K562 (cell line): Measurements from ENCODE around the gene MVB12B. TPM values are rescaled to one million over a fixed set of nuclear protein-coding genes. Genes with fewer than 3 reads are reported as not detected.
A peak's percentile ranks its signal among the peaks of the same experiment; 100 is the strongest.

ENCODE experiments used
- ATAC-seq: fragments of 200-7000 bp; cut with Tn5 transposase; 3 replicates; pipeline ENCODE4 v1.9.1; 2020; ENCODE audit warnings: moderate library complexity
- BruUV-seq: library from RNA; stranded (reverse); fragments of 400-500 nt; replicated peaks from 2 replicates; lab custom pipeline; 2021; lab: Mats Ljungman, UMichigan
- CTCF ChIA-PET: fragments of 300-600 bp; formaldehyde crosslinking; extraction: SDS; loops from one replicate; lab custom pipeline; 2021; ENCODE audit warnings: low intra/inter-chr PET ratio; lab: Yijun Ruan, JAX
- POLR2A ChIA-PET: fragments of 300-600, 350-650 bp; sonication (Branson Sonifier 250); formaldehyde crosslinking; extraction: SDS; loops from one replicate; lab custom pipeline; 2021; ENCODE audit warnings: antibody characterized with exemption, inconsistent platforms; lab: Yijun Ruan, JAX
- DNase-seq, 4 experiments: peaks; one replicate each; pipeline versions ENCODE4 v3.0.0 to v3.0.0-alpha.2; 2011 to 2018; ENCODE audit warnings: low spot score in 3 of 4, mixed read lengths in 3 of 4; ENCODE audit errors: extremely low read depth in 1 of 4
- FAIRE-seq: peaks from 2 replicates; lab custom pipeline; 2011; peaks lifted over from hg19 to GRCh38; lab: Jason Lieb, UNC
- H2AFZ ChIP-seq: 2 replicates; pipeline ENCODE4 v1.6.0; 2011; ENCODE audit warnings: low read depth, low read length, control low read depth, inconsistent platforms
- H3K27ac ChIP-seq: fragments of 200-600 bp; 3 replicates; pipeline ENCODE4 v1.8.0; 2011; ENCODE audit warnings: low read depth, mild to moderate bottlenecking, control low read depth, inconsistent platforms, low read length, moderate library complexity, mixed read lengths; ENCODE audit errors: extremely low read depth
- H3K27me3 ChIP-seq, 2 experiments: fragments of 300-600 bp in 1 of 2; 2 replicates in 1 of 2; 3 replicates in 1 of 2; pipeline versions ENCODE4 v1.6.0 to v1.8.0; 2011; ENCODE audit warnings: inconsistent platforms in 2 of 2, low read length in 2 of 2, mild to moderate bottlenecking in 1 of 2, mixed read lengths in 1 of 2, moderate library complexity in 1 of 2; ENCODE audit not compliant: control insufficient read depth in 2 of 2, insufficient read depth in 2 of 2
- H3K36me3 ChIP-seq: fragments of 300-600 bp; 3 replicates; pipeline ENCODE4 v1.8.0; 2011; ENCODE audit warnings: mild to moderate bottlenecking, low read length, inconsistent platforms; ENCODE audit not compliant: control insufficient read depth, insufficient read depth
- H3K4me1 ChIP-seq, 2 experiments: fragments of 200-600 bp in 1 of 2; replicated peaks in 1 of 2; 2 replicates in 1 of 2; 3 replicates in 1 of 2; pipeline versions ENCODE4 v1.5.1 to v1.8.0; 2011; ENCODE audit warnings: inconsistent platforms in 2 of 2, low read length in 2 of 2, mild to moderate bottlenecking in 1 of 2, mixed read lengths in 1 of 2, moderate library complexity in 1 of 2; ENCODE audit not compliant: control insufficient read depth in 2 of 2, insufficient read depth in 2 of 2
- H3K4me2 ChIP-seq: 2 replicates; pipeline ENCODE4 v1.6.1; 2011; ENCODE audit warnings: low read length, control low read depth, inconsistent platforms, mixed read lengths; ENCODE audit not compliant: insufficient read depth
- H3K4me3 ChIP-seq: fragments of 200-600 bp; sonication (generic), shearing (Covaris generic); 2 replicates; pipeline ENCODE4 v1.5.1; 2016; ENCODE audit warnings: control low read depth, inconsistent platforms
- H3K79me2 ChIP-seq: fragments of 200-600 bp; 3 replicates; pipeline ENCODE4 v1.8.0; 2011; ENCODE audit warnings: low read length, inconsistent platforms; ENCODE audit not compliant: control insufficient read depth, insufficient read depth
- H3K9ac ChIP-seq, 2 experiments: 2 replicates each; pipeline versions ENCODE4 v1.6.0 to v1.6.1; 2011; ENCODE audit warnings: low read depth in 2 of 2, low read length in 2 of 2, control low read depth in 1 of 2, inconsistent platforms in 1 of 2, mild to moderate bottlenecking in 1 of 2, mixed read lengths in 1 of 2; ENCODE audit not compliant: insufficient read depth in 1 of 2
- H3K9me1 ChIP-seq: one replicate; pipeline ENCODE4 v1.6.0; 2011; ENCODE audit warnings: inconsistent platforms, mild to moderate bottlenecking, low read length, moderate library complexity; ENCODE audit not compliant: control insufficient read depth, insufficient read depth
- H3K9me3 ChIP-seq: replicated peaks from 2 replicates; pipeline ENCODE4 v1.5.1; 2011; ENCODE audit warnings: low read depth, low read length, inconsistent platforms; ENCODE audit not compliant: control insufficient read depth, insufficient read depth
- H4K20me1 ChIP-seq: replicated peaks from 2 replicates; pipeline ENCODE4 v1.6.1; 2011; ENCODE audit warnings: low read length, inconsistent platforms, mixed read lengths; ENCODE audit not compliant: control insufficient read depth, insufficient read depth
- BRD4 ChIP-seq: fragments of 200-600 bp; sonication (generic); IDR thresholded peaks from 2 replicates; pipeline ENCODE4 v1.6.1; 2017; ENCODE audit warnings: inconsistent platforms
- CBX2 ChIP-seq: fragments of 200-600 bp; sonication (generic); IDR thresholded peaks from one replicate; pipeline ENCODE4 v1.6.1; 2012; ENCODE audit warnings: mild to moderate bottlenecking, low read length, inconsistent platforms; ENCODE audit not compliant: insufficient read depth, poor library complexity, severe bottlenecking
- ELF4 ChIP-seq: fragments of 450-650 bp; formaldehyde crosslinking; IDR thresholded peaks from 2 replicates; pipeline ENCODE4 v1.4.0; 2022; ENCODE audit warnings: missing genetic modification characterization
- HNRNPL ChIP-seq: fragments of 200-400 bp; formaldehyde crosslinking; IDR thresholded peaks from 2 replicates; pipeline ENCODE4 v1.6.1; 2017; ENCODE audit warnings: low read depth, mild to moderate bottlenecking, low read length
- KAT7 ChIP-seq: sonication (generic); formaldehyde crosslinking; IDR thresholded peaks from 2 replicates; pipeline ENCODE4 v1.8.0; 2022; ENCODE audit warnings: missing genetic modification reagents, mild to moderate bottlenecking, borderline replicate concordance
- KLF1 ChIP-seq: fragments of 450-650 bp; IDR thresholded peaks from 2 replicates; pipeline ENCODE4 v1.6.1; 2016; ENCODE audit warnings: missing genetic modification characterization, missing compliant biosample characterization
- LCOR ChIP-seq: sonication (generic); formaldehyde crosslinking; IDR thresholded peaks from 2 replicates; pipeline ENCODE4 v1.8.0; 2022; ENCODE audit warnings: mild to moderate bottlenecking, missing genetic modification reagents
- MXD1 ChIP-seq: fragments of 250-450 bp; sonication (Bioruptor Pico); IDR thresholded peaks from 2 replicates; pipeline ENCODE4 v1.8.0; 2021; ENCODE audit warnings: borderline replicate concordance, mild to moderate bottlenecking, moderate library complexity; ENCODE audit not compliant: poor library complexity, severe bottlenecking
- NR2F6 ChIP-seq: fragments of 450-650 bp; formaldehyde crosslinking; IDR thresholded peaks from 2 replicates; pipeline ENCODE4 v1.4.0; 2020; ENCODE audit warnings: mild to moderate bottlenecking
- RB1 ChIP-seq: fragments of 450-650 bp; IDR thresholded peaks from 2 replicates; pipeline ENCODE4 v1.6.1; 2017; ENCODE audit warnings: low read depth, mild to moderate bottlenecking
- RBM22 ChIP-seq: fragments of 200-400 bp; formaldehyde crosslinking; IDR thresholded peaks from 2 replicates; pipeline ENCODE4 v1.6.1; 2018; ENCODE audit warnings: low read length, low read depth; ENCODE audit not compliant: poor library complexity, severe bottlenecking
- RBM34 ChIP-seq: fragments of 200-400 bp; formaldehyde crosslinking; IDR thresholded peaks from 2 replicates; pipeline ENCODE4 v1.6.1; 2018; ENCODE audit warnings: low read length, borderline replicate concordance; ENCODE audit not compliant: insufficient read depth
- TBL1XR1 ChIP-seq, 2 experiments: IDR thresholded peaks; 2 replicates each; pipeline ENCODE4 v1.6.1; 2012; ENCODE audit warnings: improper control_type of control experiment in 2 of 2, low read length in 2 of 2, mild to moderate bottlenecking in 1 of 2
- TCF7L2 ChIP-seq: fragments of 150-350 bp; IDR thresholded peaks from 2 replicates; pipeline ENCODE4 v1.6.1; 2016; ENCODE audit warnings: low read depth, mild to moderate bottlenecking, low read length, moderate library complexity
- ZKSCAN8 ChIP-seq: fragments of 200-800 bp; sonication (Bioruptor generic); IDR thresholded peaks from 2 replicates; pipeline ENCODE4 v1.6.1; 2016; ENCODE audit warnings: missing genetic modification characterization, missing compliant biosample characterization
- ZNF175 ChIP-seq: fragments of 200-800 bp; sonication (Bioruptor generic); IDR thresholded peaks from 2 replicates; pipeline ENCODE4 v1.6.1; 2016; ENCODE audit warnings: low read depth, mild to moderate bottlenecking, missing genetic modification characterization, missing compliant biosample characterization
- ZNF584 ChIP-seq: fragments of 200-800 bp; sonication (Bioruptor generic); IDR thresholded peaks from 2 replicates; pipeline ENCODE4 v1.6.1; 2016; ENCODE audit warnings: low read depth, mild to moderate bottlenecking, missing genetic modification characterization, missing compliant biosample characterization
- ZNF717 ChIP-seq: fragments of 250-450 bp; sonication (Bioruptor Pico); IDR thresholded peaks from 2 replicates; pipeline ENCODE4 v1.5.0; 2021
- WGBS: fragments of 100-300 bp; shearing (Covaris generic); methylation state at CpG from one replicate; pipeline ENCODE4 v1.1.6; 2016; ENCODE audit warnings: low coverage, mixed read lengths; ENCODE audit not compliant: insufficient coverage; ENCODE audit errors: missing lambda C conversion rate; 5-methylcytosine and 5-hydroxymethylcytosine counted together
- in situ Hi-C: fragments of 300-500 bp; cut with MboI; formaldehyde crosslinking; loops from 4 replicates; pipeline ENCODE4 v1.15.0; 2018; ENCODE audit warnings: inconsistent platforms, mixed read lengths
- intact Hi-C: fragments of 100-400 bp; cut with micrococcal nuclease; formaldehyde crosslinking; loops from 2 replicates; pipeline ENCODE4 v1.14.2; 2022
- polyA plus RNA-seq, 8 experiments: library from polyadenylated mRNA; depleted of rRNA in 4 of 8; stranded (reverse) in 5 of 8; unstranded in 3 of 8; fragments of >200 nt; fragmentation: Nextera tagmentation in 2 of 8; fragmentation: Illumina TruSeq in 1 of 8; extraction: Ambion mirVana in 2 of 8; extraction: Trizol in 1 of 8; gene quantifications; 2 replicates each; pipeline versions ENCODE4 v1.2.1 to v1.2.3, GENCODE V29; 2011 to 2014; ENCODE audit warnings: inconsistent platforms in 1 of 8, missing spikeins in 1 of 8
- total RNA-seq, 7 experiments: library from RNA; depleted of rRNA in 6 of 7; stranded (reverse); fragments of >200 nt in 6 of 7; fragmentation: Illumina TruSeq in 2 of 7; extraction: Trizol in 2 of 7; gene quantifications; 2 replicates each; pipeline versions ENCODE4 v1.2.1 to v1.2.3, GENCODE V29; 2011 to 2021; ENCODE audit warnings: low replicate concordance in 1 of 7
- TF ChIP-seq, protein P1 (sequence below): fragments of 450-650 bp; formaldehyde crosslinking; IDR thresholded peaks from 2 replicates; pipeline ENCODE4 v1.4.0; 2020; ENCODE audit warnings: mild to moderate bottlenecking, mixed read lengths
- TF ChIP-seq, protein P2 (sequence below): IDR thresholded peaks from 2 replicates; pipeline ENCODE4 v1.6.1; 2016; ENCODE audit warnings: missing genetic modification characterization, missing compliant biosample characterization

Gene MVB12B
- total and polyA plus RNA-seq, 9 of the 15 experiments (the other 6 are each of a cell fraction or from before 2014, with no cell fraction given) = not detected

- FAIRE-seq (no peak), DNase-seq (no peak), ATAC-seq (0 out of 3 replicates have a peak, but pooled peaks have one; percentile 33)
- no peak overlapping the region for H3K9ac ChIP-seq
- in situ Hi-C loops = no loop called here
- no peaks in the 10 kb centered on the region for H3K79me2 ChIP-seq
- BruUV-seq = no TSS peak
- peaks cover 28% of the 10 kb centered on the region for H4K20me1 ChIP-seq
- H3K4me2 ChIP-seq = no peak overlapping the region
- peaks cover 36 to 73% of the 10 kb centered on the region in 2 experiments for H3K27me3 ChIP-seq
- H3K9me1 ChIP-seq = no peaks in the 10 kb centered on the region
- WGBS = 2% methylated on average over 6 of the region's 6 CpGs
- ChIA-PET CTCF (no interaction called here), POLR2A (no interaction called here)
- H3K4me3 ChIP-seq = no peak overlapping the region
- no peaks in the 10 kb centered on the region for H3K36me3 ChIP-seq
- intact Hi-C loops = no loop called here
- H2AFZ ChIP-seq = no peak overlapping the region
- no peaks in the 10 kb centered on the region; the same call in 1 of the 2 replicates for H3K9me3 ChIP-seq
- H3K4me1 ChIP-seq = peaks cover 0 to 6% of the 10 kb centered on the region in 2 experiments; a peak in 1 of 5 replicates
- no peak overlapping the region for H3K27ac ChIP-seq
- TF ChIP-seq KLF1 (tag) = no peak
- no peak for TF ChIP-seq LCOR (CRISPR knock-in tag)
- TF ChIP-seq MXD1 (CRISPR knock-in tag) = no peak
- TF ChIP-seq HNRNPL = no peak
- TF ChIP-seq TBL1XR1 (IDR thresholded peaks at IDR 0.05; ENCODE audit: low read length in 2 of 2) = no peak
- TF ChIP-seq, protein P1, sequence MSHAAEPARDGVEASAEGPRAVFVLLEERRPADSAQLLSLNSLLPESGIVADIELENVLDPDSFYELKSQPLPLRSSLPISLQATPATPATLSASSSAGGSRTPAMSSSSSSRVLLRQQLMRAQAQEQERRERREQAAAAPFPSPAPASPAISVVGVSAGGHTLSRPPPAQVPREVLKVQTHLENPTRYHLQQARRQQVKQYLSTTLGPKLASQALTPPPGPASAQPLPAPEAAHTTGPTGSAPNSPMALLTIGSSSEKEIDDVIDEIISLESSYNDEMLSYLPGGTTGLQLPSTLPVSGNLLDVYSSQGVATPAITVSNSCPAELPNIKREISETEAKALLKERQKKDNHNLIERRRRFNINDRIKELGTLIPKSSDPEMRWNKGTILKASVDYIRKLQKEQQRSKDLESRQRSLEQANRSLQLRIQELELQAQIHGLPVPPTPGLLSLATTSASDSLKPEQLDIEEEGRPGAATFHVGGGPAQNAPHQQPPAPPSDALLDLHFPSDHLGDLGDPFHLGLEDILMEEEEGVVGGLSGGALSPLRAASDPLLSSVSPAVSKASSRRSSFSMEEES (CRISPR knock-in tag) = no peak
- TF ChIP-seq ELF4 = no peak
- TF ChIP-seq NR2F6 (CRISPR knock-in tag) = no peak
- no peak for TF ChIP-seq KAT7 (CRISPR knock-in tag)
- no peak for TF ChIP-seq RB1
- TF ChIP-seq CBX2 = no peak
- TF ChIP-seq RBM22 = no peak
- no peak for TF ChIP-seq ZNF717 (CRISPR knock-in tag)
- TF ChIP-seq, protein P2, sequence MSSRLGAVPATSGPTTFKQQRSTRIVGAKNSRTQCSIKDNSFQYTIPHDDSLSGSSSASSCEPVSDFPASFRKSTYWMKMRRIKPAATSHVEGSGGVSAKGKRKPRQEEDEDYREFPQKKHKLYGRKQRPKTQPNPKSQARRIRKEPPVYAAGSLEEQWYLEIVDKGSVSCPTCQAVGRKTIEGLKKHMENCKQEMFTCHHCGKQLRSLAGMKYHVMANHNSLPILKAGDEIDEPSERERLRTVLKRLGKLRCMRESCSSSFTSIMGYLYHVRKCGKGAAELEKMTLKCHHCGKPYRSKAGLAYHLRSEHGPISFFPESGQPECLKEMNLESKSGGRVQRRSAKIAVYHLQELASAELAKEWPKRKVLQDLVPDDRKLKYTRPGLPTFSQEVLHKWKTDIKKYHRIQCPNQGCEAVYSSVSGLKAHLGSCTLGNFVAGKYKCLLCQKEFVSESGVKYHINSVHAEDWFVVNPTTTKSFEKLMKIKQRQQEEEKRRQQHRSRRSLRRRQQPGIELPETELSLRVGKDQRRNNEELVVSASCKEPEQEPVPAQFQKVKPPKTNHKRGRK = no peak
- peak; percentile 85 for TF ChIP-seq ZNF584 (CRISPR knock-in tag)
- no peak for TF ChIP-seq BRD4
- no peak for TF ChIP-seq TCF7L2
- TF ChIP-seq ZNF175 (CRISPR knock-in tag) = peak; percentile 61; the same call in 1 of the 2 replicates
- TF ChIP-seq RBM34 = no peak
- 0 out of 2 replicates have a peak, but pooled peaks have one; percentile 29 for TF ChIP-seq ZKSCAN8 (CRISPR knock-in tag)
Observed at GRCh38 chr9:126401107-126401506, 74.5 kb downstream of the MVB12B start.
